GM12878 (cell line): ENCODE measurements around the gene MACROD2.

ENCODE experiments used
- CBX3 ChIP-seq: fragments of 200-600 bp; sonication (generic); IDR thresholded peaks from 2 replicates; pipeline ENCODE4 v1.6.1; 2016; ENCODE audit warnings: low read depth, borderline replicate concordance
- CTCF ChIP-seq, 3 experiments: IDR thresholded peaks in 2 of 3; conservative IDR thresholded peaks in 1 of 3; 2 replicates each; pipeline ENCODE4 v1.5.1; 2011; ENCODE audit warnings: low read depth in 3 of 3, low read length in 3 of 3, mild to moderate bottlenecking in 3 of 3, control low read depth in 2 of 3, moderate library complexity in 2 of 3, inconsistent platforms in 1 of 3, mixed read lengths in 1 of 3; ENCODE audit not compliant: control insufficient read depth in 2 of 3, insufficient read depth in 1 of 3; ENCODE audit errors: extremely low read depth in 1 of 3
- HDAC6 ChIP-seq: fragments of 200-600 bp; sonication (generic); IDR thresholded peaks from one replicate; pipeline ENCODE4 v1.8.0; 2017; ENCODE audit warnings: antibody characterized with exemption; ENCODE audit not compliant: unreplicated experiment
- TBL1XR1 ChIP-seq: IDR thresholded peaks from 2 replicates; pipeline ENCODE4 v1.6.1; 2012; ENCODE audit warnings: low read depth, low read length, improper control_type of control experiment
- USF1 ChIP-seq: IDR thresholded peaks from 2 replicates; pipeline ENCODE4 v1.6.1; 2011; ENCODE audit warnings: borderline replicate concordance, low read depth, mild to moderate bottlenecking, moderate library complexity, mixed read lengths, low read length; ENCODE audit not compliant: insufficient read depth; ENCODE audit errors: extremely low read length
- ZBTB40 ChIP-seq: fragments of 450-650 bp; IDR thresholded peaks from 2 replicates; pipeline ENCODE4 v1.6.1; 2016; ENCODE audit warnings: mild to moderate bottlenecking, moderate library complexity, borderline replicate concordance
- ZNF274 ChIP-seq: IDR thresholded peaks from one replicate; pipeline ENCODE4 v1.8.0; 2011; ENCODE audit not compliant: insufficient read length, insufficient read depth
- ZNF687 ChIP-seq: fragments of 450-650 bp; IDR thresholded peaks from 2 replicates; pipeline ENCODE4 v1.6.1; 2017; ENCODE audit warnings: mild to moderate bottlenecking, moderate library complexity
- ZSCAN29 ChIP-seq: fragments of 450-650 bp; IDR thresholded peaks from 2 replicates; pipeline ENCODE4 v1.6.1; 2017; ENCODE audit warnings: mild to moderate bottlenecking, moderate library complexity

- TF ChIP-seq HDAC6 (no peak), TBL1XR1 (no peak), ZBTB40 (no peak), USF1 (no peak), ZSCAN29 (no peak), CTCF (IDR thresholded peaks at IDR 0.05 in 2 of 3, conservative IDR thresholded peaks at IDR 0.05 in 1 of 3; ENCODE audit: control insufficient read depth in 2 of 3, extremely low read depth in 1 of 3, insufficient read depth in 1 of 3, low read depth in 3 of 3, low read length in 3 of 3) (no peak), CBX3 (no peak), ZNF274 (no peak), ZNF687 (no peak)
These were observed 677.8 kb downstream of the MACROD2 start for GRCh38 chr20:14673164-14673563.
